Fibroblast of skin of abdomen (primary cell): ENCODE results near the gene FGD3. TPM values are rescaled to one million over a fixed set of nuclear protein-coding genes. Genes with fewer than 3 reads are reported as not detected.
"Not testable (repeated sequence)": the region's sequence is repeated elsewhere in the genome, so short reads cannot be mapped to it uniquely, and the experiment has no call there.

ENCODE experiments used
- DNase-seq: peaks from one replicate; pipeline ENCODE4 v3.0.0-alpha.2; 2013
- polyA plus RNA-seq, 2 experiments: library from polyadenylated mRNA; unstranded; fragments of 120-200 nt; gene quantifications; one replicate each; pipeline ENCODE4 v1.2.1, GENCODE V29; 2013; ENCODE audit not compliant: insufficient read length in 2 of 2

The FGD3 gene
- polyA plus RNA-seq (2013, experiment 1 of 2; ENCODE audit: insufficient read length): not detected
- polyA plus RNA-seq (2013, experiment 2 of 2; ENCODE audit: insufficient read length): 0.02 TPM

GRCh38 chr9:92947268-92948037 lies at the start of gene FGD3:
TSS of gene FGD3 (plus strand) at chr9:92947523. CDS start at chr9:92976257, 28,734 bp downstream.
- no peak for DNase-seq

- not testable (repeated sequence) for DNase-seq
These were observed 42.2 kb upstream of the FGD3 start for GRCh38 chr9:92905137-92905536.

- DNase-seq: no peak
These were observed 35.5 kb upstream of the FGD3 start for GRCh38 chr9:92911511-92912475.

GRCh38 chr9:92917176-92917800 lies 30.0 kb upstream of the FGD3 start:
- no peak for DNase-seq

- DNase-seq: no peak
These were observed 26.9 kb upstream of the FGD3 start for GRCh38 chr9:92920437-92920836.

- DNase-seq: no peak
These were observed 15.7 kb upstream of the FGD3 start for GRCh38 chr9:92931606-92932005.

GRCh38 chr9:92934321-92934720 lies 13.0 kb upstream of the FGD3 start:
- no peak for DNase-seq

- DNase-seq: no peak
These were observed 9.3 kb upstream of the FGD3 start for GRCh38 chr9:92938025-92938424.

- DNase-seq: no peak
These were observed 5.5 kb upstream of the FGD3 start for GRCh38 chr9:92941861-92942260.

GRCh38 chr9:92942688-92943616 lies 4.4 kb upstream of the FGD3 start:
- no peak for DNase-seq

- DNase-seq: no peak
These were observed 2.4 kb upstream of the FGD3 start for GRCh38 chr9:92944921-92945320.

- no peak for DNase-seq
These were observed 1.5 kb upstream of the FGD3 start for GRCh38 chr9:92945796-92946195.

GRCh38 chr9:92948038-92948534 lies 763 bp downstream of the FGD3 start:
- no peak for DNase-seq

- no peak for DNase-seq
These were observed 1.3 kb downstream of the FGD3 start for GRCh38 chr9:92948632-92949031.

GRCh38 chr9:92949266-92949982 lies 2.1 kb downstream of the FGD3 start:
- no peak for DNase-seq

GRCh38 chr9:92950359-92950955 lies 3.1 kb downstream of the FGD3 start:
- no peak for DNase-seq

- DNase-seq: no peak
These were observed 5.7 kb downstream of the FGD3 start for GRCh38 chr9:92952906-92953610.

GRCh38 chr9:92954049-92954861 lies 6.9 kb downstream of the FGD3 start:
- DNase-seq: peak; percentile 27

GRCh38 chr9:92954886-92955285 lies 7.6 kb downstream of the FGD3 start:
- no peak for DNase-seq
